GM12892 (cell line): Measurements from ENCODE around the gene TBX1.

Experiments used
- DNase-seq: peaks from one replicate; pipeline ENCODE4 v3.0.0; 2011; ENCODE audit not compliant: insufficient read length
- FAIRE-seq: peaks from 2 replicates; lab custom pipeline; 2011; peaks lifted over from hg19 to GRCh38; lab: Jason Lieb, UNC
- POLR2A ChIP-seq: IDR thresholded peaks from 2 replicates; pipeline ENCODE4 v1.6.1; 2011; ENCODE audit warnings: low read depth, low read length, control low read depth
- POLR2AphosphoS5 ChIP-seq: IDR thresholded peaks from 2 replicates; pipeline ENCODE4 v1.6.1; 2011; ENCODE audit warnings: low read depth, low read length, control low read depth
- TAF1 ChIP-seq: IDR thresholded peaks from 2 replicates; pipeline ENCODE4 v1.6.1; 2011; ENCODE audit warnings: low read depth, mild to moderate bottlenecking, control low read depth, low read length, borderline replicate concordance

TBX1 gene

GRCh38 chr22:19732403-19733113 is 28.0 kb upstream of the TBX1 start:
- FAIRE-seq (no peak), DNase-seq (no peak)
- no peak for TF ChIP-seq POLR2A
- no peak for TF ChIP-seq POLR2AphosphoS5

- DNase-seq (no peak), FAIRE-seq (no peak)
- TF ChIP-seq POLR2A (no peak), TAF1 (no peak)
Observed at GRCh38 chr22:19733755-19734154, 26.8 kb upstream of the TBX1 start.

DNA sequence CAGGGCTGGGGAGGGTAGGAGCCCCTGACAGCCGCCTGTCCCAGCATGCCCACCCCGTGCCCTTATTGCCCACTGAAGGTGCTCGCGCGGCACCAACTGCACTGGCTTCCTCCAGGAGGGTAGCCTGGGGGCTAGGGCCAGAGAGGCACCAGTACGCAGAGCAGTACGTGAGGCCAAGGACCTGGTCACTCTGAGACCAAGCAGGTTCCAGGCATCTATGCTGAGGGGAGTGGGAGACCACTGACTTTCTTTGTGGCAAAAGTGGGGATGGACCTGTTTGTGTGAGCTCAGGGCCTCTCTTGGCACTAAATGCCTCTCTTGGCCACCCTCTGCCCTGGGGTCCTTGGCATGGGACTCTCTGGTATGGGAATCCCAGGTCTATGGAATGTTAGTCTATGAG is 26.4 kb upstream of the TBX1 start:
- TF ChIP-seq TAF1 (no peak), POLR2AphosphoS5 (no peak), POLR2A (no peak)
- FAIRE-seq = no peak
- DNase-seq = no peak

GRCh38 chr22:19734837-19735382 is 25.7 kb upstream of the TBX1 start:
- no peak for DNase-seq
- TF ChIP-seq TAF1 (no peak), POLR2A (no peak), POLR2AphosphoS5 (no peak)
- FAIRE-seq = no peak

GRCh38 chr22:19735665-19736510 is 24.7 kb upstream of the TBX1 start:
- FAIRE-seq (no peak), DNase-seq (no peak)
- TF ChIP-seq TAF1 (no peak), POLR2AphosphoS5 (no peak), POLR2A (no peak)

- DNase-seq (no peak), FAIRE-seq (no peak)
- TF ChIP-seq TAF1 = no peak
- no peak for TF ChIP-seq POLR2A
- no peak for TF ChIP-seq POLR2AphosphoS5
Observed at GRCh38 chr22:19737846-19738663, 22.5 kb upstream of the TBX1 start.

GRCh38 chr22:19738664-19739447 is 21.7 kb upstream of the TBX1 start:
- FAIRE-seq = no peak
- DNase-seq = no peak
- TF ChIP-seq TAF1 (no peak), POLR2AphosphoS5 (no peak), POLR2A (no peak)

- TF ChIP-seq POLR2AphosphoS5 (no peak), TAF1 (no peak), POLR2A (no peak)
- FAIRE-seq = no peak
- no peak for DNase-seq
Observed at GRCh38 chr22:19739448-19739895, 21.1 kb upstream of the TBX1 start.

GRCh38 chr22:19739911-19740449 is 20.6 kb upstream of the TBX1 start:
- TF ChIP-seq POLR2AphosphoS5 (no peak), POLR2A (no peak), TAF1 (no peak)
- FAIRE-seq = no peak
- DNase-seq = no peak

DNA sequence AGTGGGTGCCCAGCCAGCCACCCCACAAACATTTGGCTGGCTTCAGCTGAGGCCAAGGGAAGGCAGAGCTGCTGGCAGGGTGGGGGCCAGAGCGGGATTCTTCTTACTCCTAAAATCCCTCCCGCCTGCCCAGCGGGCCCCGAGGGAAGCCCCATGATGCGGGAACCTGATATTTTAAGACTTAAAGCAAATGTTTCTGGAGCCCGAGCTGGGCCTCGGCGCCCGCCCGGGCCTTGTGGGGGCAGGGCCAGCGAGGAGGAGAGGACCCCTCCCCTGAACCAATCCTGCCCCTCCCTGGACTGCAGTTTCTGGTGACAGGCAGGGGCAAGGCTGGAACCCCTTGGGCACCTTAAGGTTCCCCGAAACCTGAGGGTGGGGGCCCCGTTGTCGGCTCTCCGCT is 20.0 kb upstream of the TBX1 start:
- TF ChIP-seq POLR2AphosphoS5 (no peak), TAF1 (no peak), POLR2A (no peak)
- no peak for FAIRE-seq
- DNase-seq = no peak

DNA sequence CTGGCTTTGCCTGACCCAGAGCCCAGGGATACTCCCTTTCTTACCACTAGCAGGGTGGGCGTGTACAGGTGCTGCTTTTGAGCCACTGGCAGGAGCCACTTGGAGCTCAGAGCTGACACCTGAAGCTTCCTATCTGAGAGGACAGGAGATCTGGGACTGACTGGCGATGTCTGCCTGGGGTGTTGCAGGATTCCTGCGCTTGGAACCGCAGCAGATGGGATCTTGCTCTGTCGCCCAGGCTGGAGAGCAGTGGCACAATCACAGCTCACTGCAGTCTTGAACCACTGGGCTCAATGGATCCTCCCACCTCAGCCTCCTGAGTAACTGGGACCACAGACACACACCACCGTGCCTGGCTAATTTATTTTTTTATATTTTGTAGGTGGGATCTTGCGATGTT is 19.5 kb upstream of the TBX1 start:
- TF ChIP-seq POLR2AphosphoS5 = no peak
- no peak for TF ChIP-seq TAF1
- no peak for TF ChIP-seq POLR2A
- FAIRE-seq (no peak), DNase-seq (no peak)
